ENCODE data around the gene PTMA. TPM values are rescaled to one million over a fixed set of nuclear protein-coding genes. Genes with fewer than 3 reads are reported as not detected.

The PTMA gene
- polyA plus RNA-seq, 1 of the 3 experiments (the other 2 are of a cell fraction): 767 TPM

DNA sequence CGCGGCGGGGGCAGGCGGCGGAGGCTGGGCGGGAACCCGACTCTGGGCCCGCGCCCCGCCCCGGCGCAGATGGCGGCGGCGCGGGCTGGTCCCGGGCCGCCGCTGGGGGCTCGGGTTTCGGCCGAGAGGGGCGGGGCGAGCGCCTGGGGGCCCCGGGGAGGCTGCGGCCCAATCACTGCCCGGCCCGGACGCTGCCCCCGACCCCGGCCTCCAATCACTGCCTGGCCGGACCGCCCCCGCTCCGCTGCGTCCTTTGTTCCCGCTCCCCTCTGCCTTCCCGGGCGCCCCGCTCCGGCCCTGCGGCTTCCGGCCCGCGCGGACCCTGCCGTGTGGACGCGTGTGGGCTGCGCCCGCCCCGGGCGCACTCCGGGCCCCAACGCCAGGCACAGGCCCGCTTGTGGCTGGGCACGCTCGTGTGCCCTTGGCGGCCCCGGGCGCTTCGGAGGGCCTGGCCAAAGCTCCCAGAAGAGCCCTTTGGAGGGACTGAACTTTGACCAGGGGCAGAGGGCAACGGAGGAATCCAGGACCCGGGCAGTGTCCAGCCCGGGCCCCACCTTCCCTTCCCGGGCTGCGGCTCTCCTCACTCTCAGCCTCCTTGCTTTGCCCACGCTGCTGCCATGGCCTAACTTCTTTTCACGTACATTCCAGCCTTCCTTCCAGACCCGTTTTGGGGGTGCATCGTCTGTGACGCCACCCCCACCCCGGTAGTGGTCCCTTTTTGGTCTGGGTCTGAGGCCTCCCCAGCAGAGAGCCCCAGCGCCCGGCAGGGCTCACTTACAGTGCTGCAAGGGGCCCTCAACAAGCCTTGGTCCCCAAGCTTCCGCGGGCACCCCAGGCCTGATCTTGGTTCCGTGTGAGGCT is 27.1 kb upstream of the PTMA start:
- Histone ChIP-seq H3K4me3 (ENCODE audit: low read depth in 2 of 2, low read length in 1 of 2) (peak overlapping the region; percentile 54 to 57; a peak in 3 of 4 replicates), H4K20me1 (ENCODE audit: insufficient read depth) (no peaks in the 10 kb centered on the region), H2AFZ (ENCODE audit: low read depth) (peak overlapping the region; percentile 90), H3K4me1 (ENCODE audit: control insufficient read depth in 1 of 2, insufficient read depth in 2 of 2, low read depth in 1 of 2, low read length in 1 of 2) (peaks cover 0 to 16% of the 10 kb centered on the region in 2 experiments; a peak in 1 of 4 replicates), H3K27ac (ENCODE audit: low read depth in 2 of 2, low read length in 1 of 2) (peak overlapping the region; percentile 54 to 84), H3K79me2 (ENCODE audit: insufficient read depth) (no peaks in the 10 kb centered on the region), H3K4me2 (peak overlapping the region; percentile 85), H3F3A (replicated peaks; ENCODE audit: insufficient read depth) (peaks cover 6% of the 10 kb centered on the region), H3K9me3 (no peaks in the 10 kb centered on the region), H3K36me3 (replicated peaks in 1 of 2; ENCODE audit: control insufficient read depth in 1 of 2, insufficient read depth in 2 of 2, low read length in 1 of 2) (no peaks in the 10 kb centered on the region), H3K9me2 (no peaks in the 10 kb centered on the region), H3K9ac (peak overlapping the region; percentile 87), H3K27me3 (ENCODE audit: insufficient read depth) (no peaks in the 10 kb centered on the region)
- DNase-seq: peak; percentile 99
- 30% methylated on average over 4 of the region's 79 CpGs for WGBS (ENCODE audit: low lambda C conversion rate)
- ChIA-PET CTCF (interaction anchor here (0.7 to 29.4 kb wide), 8 partner anchors 9 to 224 kb away, joined by 3 to 1218 read pairs (median 4); partner anchors contain the start of gene PTMA), POLR2A (interaction anchor here (1.0 to 5.4 kb wide), 3 partner anchors 26 to 34 kb away, joined by 3 to 38 read pairs (median 20); partner anchors contain the start of gene PTMA)
- TF ChIP-seq RAD21 (IDR thresholded peaks at IDR 0.05; ENCODE audit: low read length): no peak
- no peak for TF ChIP-seq JUND (IDR thresholded peaks at IDR 0.05)
- TF ChIP-seq, protein P1, sequence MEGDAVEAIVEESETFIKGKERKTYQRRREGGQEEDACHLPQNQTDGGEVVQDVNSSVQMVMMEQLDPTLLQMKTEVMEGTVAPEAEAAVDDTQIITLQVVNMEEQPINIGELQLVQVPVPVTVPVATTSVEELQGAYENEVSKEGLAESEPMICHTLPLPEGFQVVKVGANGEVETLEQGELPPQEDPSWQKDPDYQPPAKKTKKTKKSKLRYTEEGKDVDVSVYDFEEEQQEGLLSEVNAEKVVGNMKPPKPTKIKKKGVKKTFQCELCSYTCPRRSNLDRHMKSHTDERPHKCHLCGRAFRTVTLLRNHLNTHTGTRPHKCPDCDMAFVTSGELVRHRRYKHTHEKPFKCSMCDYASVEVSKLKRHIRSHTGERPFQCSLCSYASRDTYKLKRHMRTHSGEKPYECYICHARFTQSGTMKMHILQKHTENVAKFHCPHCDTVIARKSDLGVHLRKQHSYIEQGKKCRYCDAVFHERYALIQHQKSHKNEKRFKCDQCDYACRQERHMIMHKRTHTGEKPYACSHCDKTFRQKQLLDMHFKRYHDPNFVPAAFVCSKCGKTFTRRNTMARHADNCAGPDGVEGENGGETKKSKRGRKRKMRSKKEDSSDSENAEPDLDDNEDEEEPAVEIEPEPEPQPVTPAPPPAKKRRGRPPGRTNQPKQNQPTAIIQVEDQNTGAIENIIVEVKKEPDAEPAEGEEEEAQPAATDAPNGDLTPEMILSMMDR (IDR thresholded peaks at IDR 0.05): no peak
- TF ChIP-seq FOXJ3 (CRISPR knock-in tag; IDR thresholded peaks at IDR 0.05): no peak
- peak; percentile 24; the same call in 1 of the 2 replicates for TF ChIP-seq RCOR1 (IDR thresholded peaks at IDR 0.05; ENCODE audit: low read length)
- TF ChIP-seq CHD2 (IDR thresholded peaks at IDR 0.05; ENCODE audit: low read length, partially characterized antibody): no peak
- TF ChIP-seq GATA2 (CRISPR knock-in tag; IDR thresholded peaks at IDR 0.05): no peak
- TF ChIP-seq, protein P2, sequence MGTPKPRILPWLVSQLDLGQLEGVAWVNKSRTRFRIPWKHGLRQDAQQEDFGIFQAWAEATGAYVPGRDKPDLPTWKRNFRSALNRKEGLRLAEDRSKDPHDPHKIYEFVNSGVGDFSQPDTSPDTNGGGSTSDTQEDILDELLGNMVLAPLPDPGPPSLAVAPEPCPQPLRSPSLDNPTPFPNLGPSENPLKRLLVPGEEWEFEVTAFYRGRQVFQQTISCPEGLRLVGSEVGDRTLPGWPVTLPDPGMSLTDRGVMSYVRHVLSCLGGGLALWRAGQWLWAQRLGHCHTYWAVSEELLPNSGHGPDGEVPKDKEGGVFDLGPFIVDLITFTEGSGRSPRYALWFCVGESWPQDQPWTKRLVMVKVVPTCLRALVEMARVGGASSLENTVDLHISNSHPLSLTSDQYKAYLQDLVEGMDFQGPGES (IDR thresholded peaks at IDR 0.05; ENCODE audit: low read depth, low read length): no peak
- TF ChIP-seq TEAD4 (IDR thresholded peaks at IDR 0.05; ENCODE audit: borderline replicate concordance, insufficient read depth): no peak
- no peak for TF ChIP-seq EP300 (IDR thresholded peaks at IDR 0.05; ENCODE audit: borderline replicate concordance in 1 of 2, low read depth in 1 of 2, low read length in 1 of 2)
- TF ChIP-seq FOXM1 (IDR thresholded peaks at IDR 0.05; ENCODE audit: low read depth): no peak
- TF ChIP-seq SMC3 (IDR thresholded peaks at IDR 0.05; ENCODE audit: low read depth, low read length): no peak
- TF ChIP-seq TCF12 (IDR thresholded peaks at IDR 0.05): no peak
- peak; percentile 68 for TF ChIP-seq TAF1 (IDR thresholded peaks at IDR 0.05; ENCODE audit: borderline replicate concordance, low read depth, low read length)
- TF ChIP-seq RFX5 (IDR thresholded peaks at IDR 0.05; ENCODE audit: low read length): no peak
- TF ChIP-seq, protein P3, sequence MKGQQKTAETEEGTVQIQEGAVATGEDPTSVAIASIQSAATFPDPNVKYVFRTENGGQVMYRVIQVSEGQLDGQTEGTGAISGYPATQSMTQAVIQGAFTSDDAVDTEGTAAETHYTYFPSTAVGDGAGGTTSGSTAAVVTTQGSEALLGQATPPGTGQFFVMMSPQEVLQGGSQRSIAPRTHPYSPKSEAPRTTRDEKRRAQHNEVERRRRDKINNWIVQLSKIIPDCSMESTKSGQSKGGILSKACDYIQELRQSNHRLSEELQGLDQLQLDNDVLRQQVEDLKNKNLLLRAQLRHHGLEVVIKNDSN (IDR thresholded peaks at IDR 0.05; ENCODE audit: borderline replicate concordance, low read depth): no peak
- TF ChIP-seq ELF1 (IDR thresholded peaks at IDR 0.05): no peak
- no peak for TF ChIP-seq YY1 (IDR thresholded peaks at IDR 0.05; ENCODE audit: low read depth)
- TF ChIP-seq MXI1 (IDR thresholded peaks at IDR 0.05; ENCODE audit: low read depth, low read length): peak; percentile 51
- TF ChIP-seq, protein P4, sequence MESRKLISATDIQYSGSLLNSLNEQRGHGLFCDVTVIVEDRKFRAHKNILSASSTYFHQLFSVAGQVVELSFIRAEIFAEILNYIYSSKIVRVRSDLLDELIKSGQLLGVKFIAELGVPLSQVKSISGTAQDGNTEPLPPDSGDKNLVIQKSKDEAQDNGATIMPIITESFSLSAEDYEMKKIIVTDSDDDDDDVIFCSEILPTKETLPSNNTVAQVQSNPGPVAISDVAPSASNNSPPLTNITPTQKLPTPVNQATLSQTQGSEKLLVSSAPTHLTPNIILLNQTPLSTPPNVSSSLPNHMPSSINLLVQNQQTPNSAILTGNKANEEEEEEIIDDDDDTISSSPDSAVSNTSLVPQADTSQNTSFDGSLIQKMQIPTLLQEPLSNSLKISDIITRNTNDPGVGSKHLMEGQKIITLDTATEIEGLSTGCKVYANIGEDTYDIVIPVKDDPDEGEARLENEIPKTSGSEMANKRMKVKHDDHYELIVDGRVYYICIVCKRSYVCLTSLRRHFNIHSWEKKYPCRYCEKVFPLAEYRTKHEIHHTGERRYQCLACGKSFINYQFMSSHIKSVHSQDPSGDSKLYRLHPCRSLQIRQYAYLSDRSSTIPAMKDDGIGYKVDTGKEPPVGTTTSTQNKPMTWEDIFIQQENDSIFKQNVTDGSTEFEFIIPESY (IDR thresholded peaks at IDR 0.05; ENCODE audit: borderline replicate concordance, low read depth): no peak
- TF ChIP-seq, protein P5, sequence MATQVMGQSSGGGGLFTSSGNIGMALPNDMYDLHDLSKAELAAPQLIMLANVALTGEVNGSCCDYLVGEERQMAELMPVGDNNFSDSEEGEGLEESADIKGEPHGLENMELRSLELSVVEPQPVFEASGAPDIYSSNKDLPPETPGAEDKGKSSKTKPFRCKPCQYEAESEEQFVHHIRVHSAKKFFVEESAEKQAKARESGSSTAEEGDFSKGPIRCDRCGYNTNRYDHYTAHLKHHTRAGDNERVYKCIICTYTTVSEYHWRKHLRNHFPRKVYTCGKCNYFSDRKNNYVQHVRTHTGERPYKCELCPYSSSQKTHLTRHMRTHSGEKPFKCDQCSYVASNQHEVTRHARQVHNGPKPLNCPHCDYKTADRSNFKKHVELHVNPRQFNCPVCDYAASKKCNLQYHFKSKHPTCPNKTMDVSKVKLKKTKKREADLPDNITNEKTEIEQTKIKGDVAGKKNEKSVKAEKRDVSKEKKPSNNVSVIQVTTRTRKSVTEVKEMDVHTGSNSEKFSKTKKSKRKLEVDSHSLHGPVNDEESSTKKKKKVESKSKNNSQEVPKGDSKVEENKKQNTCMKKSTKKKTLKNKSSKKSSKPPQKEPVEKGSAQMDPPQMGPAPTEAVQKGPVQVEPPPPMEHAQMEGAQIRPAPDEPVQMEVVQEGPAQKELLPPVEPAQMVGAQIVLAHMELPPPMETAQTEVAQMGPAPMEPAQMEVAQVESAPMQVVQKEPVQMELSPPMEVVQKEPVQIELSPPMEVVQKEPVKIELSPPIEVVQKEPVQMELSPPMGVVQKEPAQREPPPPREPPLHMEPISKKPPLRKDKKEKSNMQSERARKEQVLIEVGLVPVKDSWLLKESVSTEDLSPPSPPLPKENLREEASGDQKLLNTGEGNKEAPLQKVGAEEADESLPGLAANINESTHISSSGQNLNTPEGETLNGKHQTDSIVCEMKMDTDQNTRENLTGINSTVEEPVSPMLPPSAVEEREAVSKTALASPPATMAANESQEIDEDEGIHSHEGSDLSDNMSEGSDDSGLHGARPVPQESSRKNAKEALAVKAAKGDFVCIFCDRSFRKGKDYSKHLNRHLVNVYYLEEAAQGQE (IDR thresholded peaks at IDR 0.05; ENCODE audit: low read depth, low read length): peak; percentile 15; the same call in 1 of the 2 replicates
- no peak for TF ChIP-seq FOSL2 (IDR thresholded peaks at IDR 0.05; ENCODE audit: borderline replicate concordance, low read depth)
- TF ChIP-seq NRF1 (IDR thresholded peaks at IDR 0.05; ENCODE audit: low read depth, low read length): peak; percentile 31; the same call in 1 of the 2 replicates
- peak; percentile 43; the same call in 1 of the 2 replicates for TF ChIP-seq GABPA (IDR thresholded peaks at IDR 0.05; ENCODE audit: low read depth)

Measured in SK-N-SH (cell line).